K562 (cell line): ENCODE data around the gene ZNF195. TPM values are rescaled to one million over a fixed set of nuclear protein-coding genes. Genes with fewer than 3 reads are reported as not detected.

Source experiments
- ADNP ChIP-seq: fragments of 200-800 bp; sonication (Bioruptor generic); IDR thresholded peaks from 2 replicates; pipeline ENCODE4 v1.6.1; 2016; ENCODE audit warnings: missing genetic modification characterization, missing compliant biosample characterization
- CBX8 ChIP-seq: fragments of 200-600 bp; sonication (generic); IDR thresholded peaks from 2 replicates; pipeline ENCODE4 v1.6.1; 2012; ENCODE audit warnings: borderline replicate concordance, mixed run types, low read depth, mild to moderate bottlenecking, moderate library complexity, mixed read lengths, low read length, control low read depth, inconsistent platforms; ENCODE audit not compliant: poor library complexity, severe bottlenecking; ENCODE audit errors: extremely low read depth
- COPS2 ChIP-seq: fragments of 450-650 bp; conservative IDR thresholded peaks from 2 replicates; pipeline ENCODE4 v1.6.1; 2016; ENCODE audit warnings: mild to moderate bottlenecking, moderate library complexity
- DIDO1 ChIP-seq: fragments of 450-650 bp; IDR thresholded peaks from 2 replicates; pipeline ENCODE4 v1.6.1; 2016; ENCODE audit warnings: low read depth, missing biosample characterization, missing genetic modification characterization
- FIP1L1 ChIP-seq: fragments of 200-400 bp; formaldehyde crosslinking; IDR thresholded peaks from 2 replicates; pipeline ENCODE4 v1.6.1; 2018; ENCODE audit warnings: mild to moderate bottlenecking, low read depth, low read length; ENCODE audit not compliant: poor library complexity, severe bottlenecking
- FOS ChIP-seq: IDR thresholded peaks from 3 replicates; pipeline ENCODE4 v1.6.1; 2011; ENCODE audit not compliant: insufficient read length; ENCODE audit errors: extremely low read depth
- LCOR ChIP-seq: sonication (generic); formaldehyde crosslinking; IDR thresholded peaks from 2 replicates; pipeline ENCODE4 v1.8.0; 2022; ENCODE audit warnings: mild to moderate bottlenecking, missing genetic modification reagents
- MAZ ChIP-seq, 2 experiments: fragments of 450-650 bp in 1 of 2; sonication (generic) in 1 of 2; formaldehyde crosslinking; IDR thresholded peaks in 1 of 2; conservative IDR thresholded peaks in 1 of 2; 2 replicates each; pipeline versions ENCODE4 v1.4.0 to v1.5.0; 2020; ENCODE audit warnings: mild to moderate bottlenecking in 1 of 2, missing genetic modification reagents in 1 of 2
- NEUROD1 ChIP-seq: fragments of 150-350 bp; IDR thresholded peaks from 2 replicates; pipeline ENCODE4 v1.6.1; 2014; ENCODE audit warnings: borderline replicate concordance, low read length, low read depth; ENCODE audit not compliant: partially characterized antibody
- SMAD2 ChIP-seq: fragments of 150-350 bp; IDR thresholded peaks from 2 replicates; pipeline ENCODE4 v1.6.1; 2014; ENCODE audit warnings: low read depth, mild to moderate bottlenecking, low read length
- ZNF12 ChIP-seq: sonication (generic); formaldehyde crosslinking; IDR thresholded peaks from 2 replicates; pipeline ENCODE4 v1.4.0; 2020; ENCODE audit warnings: mild to moderate bottlenecking, missing genetic modification reagents
- ZNF232 ChIP-seq: sonication (generic); formaldehyde crosslinking; IDR thresholded peaks from 2 replicates; pipeline ENCODE4 v1.8.0; 2022; ENCODE audit warnings: mild to moderate bottlenecking, missing genetic modification reagents
- ZNF431 ChIP-seq: sonication (generic); formaldehyde crosslinking; IDR thresholded peaks from 2 replicates; pipeline ENCODE4 v1.8.0; 2022; ENCODE audit warnings: mild to moderate bottlenecking, missing genetic modification reagents
- ZNF583 ChIP-seq: fragments of 250-450 bp; sonication (Bioruptor Pico); IDR thresholded peaks from 2 replicates; pipeline ENCODE4 v1.4.0; 2020
- polyA plus RNA-seq, 8 experiments: library from polyadenylated mRNA; depleted of rRNA in 4 of 8; stranded (reverse) in 5 of 8; unstranded in 3 of 8; fragments of >200 nt; fragmentation: Nextera tagmentation in 2 of 8; fragmentation: Illumina TruSeq in 1 of 8; extraction: Ambion mirVana in 2 of 8; extraction: Trizol in 1 of 8; gene quantifications; 2 replicates each; pipeline versions ENCODE4 v1.2.1 to v1.2.3, GENCODE V29; 2011 to 2014; ENCODE audit warnings: inconsistent platforms in 1 of 8, missing spikeins in 1 of 8
- total RNA-seq, 7 experiments: library from RNA; depleted of rRNA in 6 of 7; stranded (reverse); fragments of >200 nt in 6 of 7; fragmentation: Illumina TruSeq in 2 of 7; extraction: Trizol in 2 of 7; gene quantifications; 2 replicates each; pipeline versions ENCODE4 v1.2.1 to v1.2.3, GENCODE V29; 2011 to 2021; ENCODE audit warnings: low replicate concordance in 1 of 7
- TF ChIP-seq, protein P1 (sequence below): fragments of 450-650 bp; formaldehyde crosslinking; IDR thresholded peaks from 2 replicates; pipeline ENCODE4 v1.4.0; 2020; ENCODE audit warnings: mild to moderate bottlenecking, mixed read lengths
- TF ChIP-seq, protein P2 (sequence below): fragments of 250-450 bp; sonication (Bioruptor Pico); IDR thresholded peaks from 2 replicates; pipeline ENCODE4 v1.4.0; 2020
- TF ChIP-seq, protein P3 (sequence below): fragments of 250-450 bp; sonication (Bioruptor Pico); IDR thresholded peaks from 2 replicates; pipeline ENCODE4 v1.8.0; 2021; ENCODE audit warnings: moderate library complexity, mild to moderate bottlenecking, inconsistent platforms
- TF ChIP-seq, protein P4 (sequence below): fragments of 450-650 bp; formaldehyde crosslinking; IDR thresholded peaks from 2 replicates; pipeline ENCODE4 v1.4.0; 2020; ENCODE audit warnings: mild to moderate bottlenecking, moderate library complexity

Gene ZNF195
- total and polyA plus RNA-seq, 9 of the 15 experiments (the other 6 are each of a cell fraction or from before 2014, with no cell fraction given): 42.1 to 75.5 (median 60.4) TPM

DNA sequence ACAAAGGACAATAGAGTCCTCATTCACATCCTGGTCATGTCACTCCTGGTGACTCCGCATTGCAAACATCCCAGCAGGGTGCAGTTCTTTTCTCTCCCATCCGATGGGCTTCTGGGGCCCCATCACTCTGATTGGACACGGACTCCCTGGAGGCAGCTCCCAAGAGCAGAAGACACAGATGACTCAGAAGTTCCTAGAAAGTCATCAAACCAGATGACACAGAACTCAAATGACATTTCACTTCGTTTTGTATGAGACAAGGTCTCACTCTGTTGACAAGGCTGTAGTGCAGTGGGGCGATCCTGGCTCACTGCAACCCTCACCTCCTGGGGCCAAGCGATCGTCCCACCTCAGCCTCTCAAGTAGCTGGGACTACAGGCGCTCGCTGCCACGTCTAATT is 33.2 kb downstream of the ZNF195 start (continued):
- TF ChIP-seq FIP1L1 (no peak), DIDO1 (tag) (no peak), COPS2 (no peak), ZNF431 (no peak), SMAD2 (no peak), FOS (peak; percentile 62), LCOR (CRISPR knock-in tag) (no peak), NEUROD1 (peak; percentile 29), MAZ (CRISPR knock-in tag; conservative IDR thresholded peaks at IDR 0.05 in 1 of 2, IDR thresholded peaks at IDR 0.05 in 1 of 2) (no peak), ZNF583 (CRISPR knock-in tag) (no peak), ZNF232 (CRISPR knock-in tag) (no peak), CBX8 (no peak), ZNF12 (CRISPR knock-in tag) (no peak), ADNP (tag) (no peak)
- TF ChIP-seq, protein P1, sequence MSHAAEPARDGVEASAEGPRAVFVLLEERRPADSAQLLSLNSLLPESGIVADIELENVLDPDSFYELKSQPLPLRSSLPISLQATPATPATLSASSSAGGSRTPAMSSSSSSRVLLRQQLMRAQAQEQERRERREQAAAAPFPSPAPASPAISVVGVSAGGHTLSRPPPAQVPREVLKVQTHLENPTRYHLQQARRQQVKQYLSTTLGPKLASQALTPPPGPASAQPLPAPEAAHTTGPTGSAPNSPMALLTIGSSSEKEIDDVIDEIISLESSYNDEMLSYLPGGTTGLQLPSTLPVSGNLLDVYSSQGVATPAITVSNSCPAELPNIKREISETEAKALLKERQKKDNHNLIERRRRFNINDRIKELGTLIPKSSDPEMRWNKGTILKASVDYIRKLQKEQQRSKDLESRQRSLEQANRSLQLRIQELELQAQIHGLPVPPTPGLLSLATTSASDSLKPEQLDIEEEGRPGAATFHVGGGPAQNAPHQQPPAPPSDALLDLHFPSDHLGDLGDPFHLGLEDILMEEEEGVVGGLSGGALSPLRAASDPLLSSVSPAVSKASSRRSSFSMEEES: no peak
- TF ChIP-seq, protein P2, sequence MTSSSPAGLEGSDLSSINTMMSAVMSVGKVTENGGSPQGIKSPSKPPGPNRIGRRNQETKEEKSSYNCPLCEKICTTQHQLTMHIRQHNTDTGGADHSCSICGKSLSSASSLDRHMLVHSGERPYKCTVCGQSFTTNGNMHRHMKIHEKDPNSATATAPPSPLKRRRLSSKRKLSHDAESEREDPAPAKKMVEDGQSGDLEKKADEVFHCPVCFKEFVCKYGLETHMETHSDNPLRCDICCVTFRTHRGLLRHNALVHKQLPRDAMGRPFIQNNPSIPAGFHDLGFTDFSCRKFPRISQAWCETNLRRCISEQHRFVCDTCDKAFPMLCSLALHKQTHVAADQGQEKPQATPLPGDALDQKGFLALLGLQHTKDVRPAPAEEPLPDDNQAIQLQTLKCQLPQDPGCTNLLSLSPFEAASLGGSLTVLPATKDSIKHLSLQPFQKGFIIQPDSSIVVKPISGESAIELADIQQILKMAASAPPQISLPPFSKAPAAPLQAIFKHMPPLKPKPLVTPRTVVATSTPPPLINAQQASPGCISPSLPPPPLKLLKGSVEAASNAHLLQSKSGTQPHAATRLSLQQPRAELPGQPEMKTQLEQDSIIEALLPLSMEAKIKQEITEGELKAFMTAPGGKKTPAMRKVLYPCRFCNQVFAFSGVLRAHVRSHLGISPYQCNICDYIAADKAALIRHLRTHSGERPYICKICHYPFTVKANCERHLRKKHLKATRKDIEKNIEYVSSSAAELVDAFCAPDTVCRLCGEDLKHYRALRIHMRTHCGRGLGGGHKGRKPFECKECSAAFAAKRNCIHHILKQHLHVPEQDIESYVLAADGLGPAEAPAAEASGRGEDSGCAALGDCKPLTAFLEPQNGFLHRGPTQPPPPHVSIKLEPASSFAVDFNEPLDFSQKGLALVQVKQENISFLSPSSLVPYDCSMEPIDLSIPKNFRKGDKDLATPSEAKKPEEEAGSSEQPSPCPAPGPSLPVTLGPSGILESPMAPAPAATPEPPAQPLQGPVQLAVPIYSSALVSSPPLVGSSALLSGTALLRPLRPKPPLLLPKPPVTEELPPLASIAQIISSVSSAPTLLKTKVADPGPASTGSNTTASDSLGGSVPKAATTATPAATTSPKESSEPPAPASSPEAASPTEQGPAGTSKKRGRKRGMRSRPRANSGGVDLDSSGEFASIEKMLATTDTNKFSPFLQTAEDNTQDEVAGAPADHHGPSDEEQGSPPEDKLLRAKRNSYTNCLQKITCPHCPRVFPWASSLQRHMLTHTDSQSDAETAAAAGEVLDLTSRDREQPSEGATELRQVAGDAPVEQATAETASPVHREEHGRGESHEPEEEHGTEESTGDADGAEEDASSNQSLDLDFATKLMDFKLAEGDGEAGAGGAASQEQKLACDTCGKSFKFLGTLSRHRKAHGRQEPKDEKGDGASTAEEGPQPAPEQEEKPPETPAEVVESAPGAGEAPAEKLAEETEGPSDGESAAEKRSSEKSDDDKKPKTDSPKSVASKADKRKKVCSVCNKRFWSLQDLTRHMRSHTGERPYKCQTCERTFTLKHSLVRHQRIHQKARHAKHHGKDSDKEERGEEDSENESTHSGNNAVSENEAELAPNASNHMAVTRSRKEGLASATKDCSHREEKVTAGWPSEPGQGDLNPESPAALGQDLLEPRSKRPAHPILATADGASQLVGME: no peak
- TF ChIP-seq, protein P3, sequence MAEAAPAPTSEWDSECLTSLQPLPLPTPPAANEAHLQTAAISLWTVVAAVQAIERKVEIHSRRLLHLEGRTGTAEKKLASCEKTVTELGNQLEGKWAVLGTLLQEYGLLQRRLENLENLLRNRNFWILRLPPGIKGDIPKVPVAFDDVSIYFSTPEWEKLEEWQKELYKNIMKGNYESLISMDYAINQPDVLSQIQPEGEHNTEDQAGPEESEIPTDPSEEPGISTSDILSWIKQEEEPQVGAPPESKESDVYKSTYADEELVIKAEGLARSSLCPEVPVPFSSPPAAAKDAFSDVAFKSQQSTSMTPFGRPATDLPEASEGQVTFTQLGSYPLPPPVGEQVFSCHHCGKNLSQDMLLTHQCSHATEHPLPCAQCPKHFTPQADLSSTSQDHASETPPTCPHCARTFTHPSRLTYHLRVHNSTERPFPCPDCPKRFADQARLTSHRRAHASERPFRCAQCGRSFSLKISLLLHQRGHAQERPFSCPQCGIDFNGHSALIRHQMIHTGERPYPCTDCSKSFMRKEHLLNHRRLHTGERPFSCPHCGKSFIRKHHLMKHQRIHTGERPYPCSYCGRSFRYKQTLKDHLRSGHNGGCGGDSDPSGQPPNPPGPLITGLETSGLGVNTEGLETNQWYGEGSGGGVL (CRISPR knock-in tag): no peak
- TF ChIP-seq, protein P4, sequence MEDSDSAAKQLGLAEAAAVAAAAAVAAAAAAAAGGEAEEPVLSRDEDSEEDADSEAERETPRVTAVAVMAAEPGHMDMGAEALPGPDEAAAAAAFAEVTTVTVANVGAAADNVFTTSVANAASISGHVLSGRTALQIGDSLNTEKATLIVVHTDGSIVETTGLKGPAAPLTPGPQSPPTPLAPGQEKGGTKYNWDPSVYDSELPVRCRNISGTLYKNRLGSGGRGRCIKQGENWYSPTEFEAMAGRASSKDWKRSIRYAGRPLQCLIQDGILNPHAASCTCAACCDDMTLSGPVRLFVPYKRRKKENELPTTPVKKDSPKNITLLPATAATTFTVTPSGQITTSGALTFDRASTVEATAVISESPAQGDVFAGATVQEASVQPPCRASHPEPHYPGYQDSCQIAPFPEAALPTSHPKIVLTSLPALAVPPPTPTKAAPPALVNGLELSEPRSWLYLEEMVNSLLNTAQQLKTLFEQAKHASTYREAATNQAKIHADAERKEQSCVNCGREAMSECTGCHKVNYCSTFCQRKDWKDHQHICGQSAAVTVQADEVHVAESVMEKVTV (CRISPR knock-in tag): no peak
